SK-N-MC (cell line): ENCODE results near the gene CELA2B.

Source experiments
- EZH2 ChIP-seq: fragments of 200-600 bp; sonication (generic); IDR thresholded peaks from one replicate; pipeline ENCODE4 v1.6.1; 2017; ENCODE audit warnings: antibody characterized with exemption
- FOXP2 ChIP-seq: optimal IDR thresholded peaks from 2 replicates; pipeline ENCODE3; 2011; ENCODE audit warnings: mild to moderate bottlenecking, moderate library complexity; ENCODE audit not compliant: insufficient read depth; ENCODE audit errors: extremely low read length, control extremely low read depth
- POLR2AphosphoS5 ChIP-seq: IDR thresholded peaks from 2 replicates; pipeline ENCODE4 v1.6.1; 2012; ENCODE audit warnings: mild to moderate bottlenecking, low read depth, low read length, borderline replicate concordance

DNA sequence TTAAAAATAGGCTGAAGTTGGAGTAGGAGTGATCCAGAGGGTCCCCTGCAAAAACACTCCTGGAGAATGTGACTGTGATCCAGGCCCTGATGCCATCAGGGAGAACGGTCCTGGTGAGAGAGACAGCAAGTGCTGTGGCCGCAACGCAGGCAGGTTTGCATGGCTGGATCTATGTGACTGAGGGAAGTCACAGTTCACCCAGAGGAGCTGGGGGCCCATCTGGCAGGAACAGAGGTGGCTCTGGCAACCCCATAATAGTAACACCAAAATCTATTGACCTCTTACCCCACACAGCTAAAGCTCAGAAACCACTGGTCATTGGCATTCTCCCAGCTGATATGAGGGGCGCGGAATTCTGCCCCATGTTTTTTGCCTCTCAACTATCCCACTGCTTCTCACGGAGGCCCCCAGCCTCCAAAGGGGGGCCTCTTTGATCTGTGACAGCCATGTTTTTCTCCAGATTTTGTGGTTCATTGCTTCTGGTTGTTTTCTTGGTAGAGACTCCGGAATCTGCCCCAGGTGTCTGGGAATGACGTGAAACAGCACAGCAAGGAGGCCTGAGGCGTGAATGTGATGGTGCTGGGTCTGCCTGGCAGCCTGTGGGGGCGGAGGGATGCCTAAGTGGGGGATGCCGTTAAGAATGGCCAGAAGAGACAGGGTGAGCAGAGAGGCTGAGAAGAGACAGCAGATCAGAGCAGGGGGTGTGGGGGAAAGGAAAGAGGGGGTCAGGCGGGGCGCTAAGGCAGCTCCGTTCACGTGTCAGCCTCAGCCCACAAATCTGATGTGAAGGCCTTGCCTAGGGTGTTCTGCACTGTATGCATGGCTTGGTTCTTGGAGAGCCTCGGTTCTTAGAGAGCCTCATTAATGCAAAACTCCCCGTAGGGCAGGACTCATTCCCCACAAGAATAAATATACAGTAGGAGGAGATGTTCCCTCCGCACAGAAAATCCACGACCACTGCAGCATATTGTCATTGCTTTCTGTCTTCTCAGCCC is 24.6 kb downstream of the CELA2B start:
- TF ChIP-seq EZH2 (no peak), FOXP2 (no peak), POLR2AphosphoS5 (no peak)
